GM12892 (cell line): ENCODE data around the gene GSTA2.
"Not testable (repeated sequence)": the region's sequence is repeated elsewhere in the genome, so short reads cannot be mapped to it uniquely, and the experiment has no call there.

Experiments used
- POLR2A ChIP-seq: IDR thresholded peaks from 2 replicates; pipeline ENCODE4 v1.6.1; 2011; ENCODE audit warnings: low read depth, low read length, control low read depth
- POLR2AphosphoS5 ChIP-seq: IDR thresholded peaks from 2 replicates; pipeline ENCODE4 v1.6.1; 2011; ENCODE audit warnings: low read depth, low read length, control low read depth

DNA sequence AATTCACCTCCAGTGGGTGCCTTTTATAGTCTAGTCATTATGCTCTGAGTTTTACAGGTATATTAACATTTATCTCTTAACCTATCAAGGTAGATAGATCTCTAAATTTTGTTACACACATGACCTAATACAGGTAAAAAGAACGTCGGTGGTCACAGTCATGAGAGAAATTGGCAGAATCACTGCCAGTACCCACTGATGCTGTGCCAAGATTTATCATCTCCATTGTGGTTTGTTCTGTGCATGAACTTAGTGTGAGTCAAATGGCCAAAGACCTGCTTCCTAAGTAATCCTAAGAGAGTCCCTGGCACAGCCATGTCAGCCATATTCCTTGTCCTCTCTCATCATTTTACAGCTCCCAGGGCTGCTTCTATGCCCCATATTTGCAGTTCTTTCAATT, 31.1 kb upstream of the GSTA2 start:
- TF ChIP-seq POLR2A, POLR2AphosphoS5: not testable (repeated sequence)
